Endothelial cell of umbilical vein (primary cell): ENCODE data around the gene RPS18. TPM values are rescaled to one million over a fixed set of nuclear protein-coding genes. Genes with fewer than 3 reads are reported as not detected.

Experiments used
- BruUV-seq: library from RNA; stranded (reverse); fragments of 400-500 nt; replicated peaks from 2 replicates; lab custom pipeline; 2021; lab: Mats Ljungman, UMichigan
- CTCF ChIA-PET: fragments of 300-600, 350-600 bp; sonication (Branson Sonifier 250); formaldehyde crosslinking; loops from one replicate; lab custom pipeline; 2021; ENCODE audit warnings: antibody characterized with exemption, inconsistent platforms; lab: Charles Lee
- POLR2A ChIA-PET: fragments of 300-600, 350-600 bp; sonication (Branson Sonifier 250); formaldehyde crosslinking; loops from one replicate; lab custom pipeline; 2021; ENCODE audit warnings: antibody characterized with exemption, inconsistent platforms; lab: Charles Lee
- DNase-seq: peaks from one replicate; pipeline ENCODE4 v3.0.0-alpha.2; 2011; ENCODE audit warnings: low read depth, low spot score
- FAIRE-seq: peaks from 2 replicates; lab custom pipeline; 2011; peaks lifted over from hg19 to GRCh38; lab: Jason Lieb, UNC
- H2AFZ ChIP-seq: 2 replicates; pipeline ENCODE4 v1.6.0; 2012; ENCODE audit warnings: low read depth, low read length, control low read depth, inconsistent platforms
- H3K27ac ChIP-seq: 2 replicates; pipeline ENCODE4 v1.5.1; 2011; ENCODE audit warnings: low read depth, mild to moderate bottlenecking, control low read depth, low read length, moderate library complexity; ENCODE audit not compliant: insufficient read depth
- H3K27me3 ChIP-seq, 2 experiments: 2 replicates each; pipeline versions ENCODE4 v1.6.0 to v1.6.1; 2011; ENCODE audit warnings: low read length in 2 of 2, mixed read lengths in 1 of 2; ENCODE audit not compliant: control insufficient read depth in 2 of 2, insufficient read depth in 2 of 2
- H3K36me3 ChIP-seq, 2 experiments: 2 replicates in 1 of 2; 3 replicates in 1 of 2; pipeline ENCODE4 v1.5.1; 2011; ENCODE audit warnings: low read length in 2 of 2, mild to moderate bottlenecking in 1 of 2, moderate library complexity in 1 of 2; ENCODE audit not compliant: control insufficient read depth in 2 of 2, insufficient read depth in 2 of 2; ENCODE audit errors: extremely low read depth in 1 of 2
- H3K4me1 ChIP-seq: 3 replicates; pipeline ENCODE4 v1.5.1; 2011; ENCODE audit warnings: mild to moderate bottlenecking, low read length; ENCODE audit not compliant: control insufficient read depth, insufficient read depth; ENCODE audit errors: extremely low read depth
- H3K4me2 ChIP-seq: 2 replicates; pipeline ENCODE4 v1.6.1; 2011; ENCODE audit warnings: low read length, control low read depth, mixed read lengths; ENCODE audit not compliant: insufficient read depth
- H3K4me3 ChIP-seq, 3 experiments: fragments of 200-600 bp in 1 of 3; sonication (generic), shearing (Covaris generic) in 1 of 3; replicated peaks in 1 of 3; 2 replicates each; pipeline ENCODE4 v1.5.1; 2011 to 2016; ENCODE audit warnings: control low read depth in 3 of 3, low read length in 3 of 3, mild to moderate bottlenecking in 2 of 3, inconsistent platforms in 1 of 3, low read depth in 1 of 3, moderate library complexity in 1 of 3; ENCODE audit not compliant: insufficient read depth in 1 of 3
- H3K79me2 ChIP-seq: 2 replicates; pipeline ENCODE4 v1.6.0; 2012; ENCODE audit warnings: low read length, inconsistent platforms; ENCODE audit not compliant: control insufficient read depth, insufficient read depth
- H3K9ac ChIP-seq: replicated peaks from 2 replicates; pipeline ENCODE3; 2011; ENCODE audit warnings: low read length, control low read depth; ENCODE audit not compliant: insufficient read depth; ENCODE audit errors: extremely low read depth
- H3K9me1 ChIP-seq: replicated peaks from 3 replicates; pipeline ENCODE4 v1.6.0; 2011; ENCODE audit warnings: mild to moderate bottlenecking, low read length; ENCODE audit not compliant: control insufficient read depth, insufficient read depth; ENCODE audit errors: extremely low read depth
- H3K9me3 ChIP-seq: replicated peaks from 2 replicates; pipeline ENCODE4 v1.5.1; 2012; ENCODE audit warnings: low read length, inconsistent platforms; ENCODE audit not compliant: control insufficient read depth, insufficient read depth
- H4K20me1 ChIP-seq: replicated peaks from 2 replicates; pipeline ENCODE3; 2011; ENCODE audit warnings: mild to moderate bottlenecking, low read length; ENCODE audit not compliant: control insufficient read depth, insufficient read depth; ENCODE audit errors: extremely low read depth
- CTCF ChIP-seq, 2 donors: IDR thresholded peaks; 1 replicate in 1 of 2; 2 replicates in 1 of 2; pipeline ENCODE4 v1.5.1; 2011; ENCODE audit warnings: low read length in 2 of 2, mild to moderate bottlenecking in 2 of 2, moderate library complexity in 2 of 2, control low read depth in 1 of 2, inconsistent platforms in 1 of 2, low read depth in 1 of 2; ENCODE audit not compliant: insufficient read depth in 1 of 2; ENCODE audit errors: extremely low read depth in 1 of 2
- EZH2 ChIP-seq: IDR thresholded peaks from 2 replicates; pipeline ENCODE4 v1.6.1; 2012; ENCODE audit warnings: borderline replicate concordance, low read depth, mild to moderate bottlenecking, moderate library complexity, low read length, inconsistent platforms; ENCODE audit not compliant: severe bottlenecking
- FOS ChIP-seq: IDR thresholded peaks from 2 replicates; pipeline ENCODE4 v1.6.1; 2011; ENCODE audit warnings: mild to moderate bottlenecking, low read length, moderate library complexity, borderline replicate concordance; ENCODE audit not compliant: insufficient read depth
- GATA2 ChIP-seq: IDR thresholded peaks from 2 replicates; pipeline ENCODE4 v1.7.0; 2011; ENCODE audit warnings: low read depth, mild to moderate bottlenecking, moderate library complexity, mixed read lengths, low read length; ENCODE audit not compliant: insufficient read length, insufficient read depth
- JUN ChIP-seq: IDR thresholded peaks from 2 replicates; pipeline ENCODE4 v1.6.1; 2011; ENCODE audit warnings: borderline replicate concordance, low read depth; ENCODE audit not compliant: insufficient read length, insufficient read depth
- MAX ChIP-seq: IDR thresholded peaks from 2 replicates; pipeline ENCODE4 v1.6.1; 2011; ENCODE audit not compliant: insufficient read depth, insufficient read length
- MYC ChIP-seq: IDR thresholded peaks from one replicate; pipeline ENCODE4 v1.6.1; 2011; ENCODE audit warnings: mild to moderate bottlenecking, low read depth, low read length
- POLR2A ChIP-seq: IDR thresholded peaks from 2 replicates; pipeline ENCODE4 v1.6.1; 2012; ENCODE audit warnings: low read depth, mild to moderate bottlenecking, control low read depth, low read length
- POLR2AphosphoS5 ChIP-seq: IDR thresholded peaks from 2 replicates; pipeline ENCODE4 v1.6.1; 2012; ENCODE audit warnings: low read depth, mild to moderate bottlenecking, control low read depth, low read length, moderate library complexity; ENCODE audit not compliant: insufficient read depth
- dilution Hi-C: fragments of 300-500 bp; cut with MboI; formaldehyde crosslinking; loops from one replicate; pipeline ENCODE4 v1.15.0; 2019; ENCODE audit warnings: low sequenced_read_pairs; ENCODE audit not compliant: extremely low pct_ligation_motif_present
- intact Hi-C: fragments of 100-400 bp; cut with micrococcal nuclease; formaldehyde crosslinking; loops from one replicate; pipeline ENCODE4 v1.10.0; 2022
- polyA plus RNA-seq, 4 experiments: library from polyadenylated mRNA; depleted of rRNA in 3 of 4; stranded (reverse) in 3 of 4; unstranded in 1 of 4; fragments of >200 nt; gene quantifications; 2 replicates each; pipeline versions ENCODE4 v1.2.1 to v1.2.3, GENCODE V29; 2011 to 2012; ENCODE audit warnings: missing spikeins in 1 of 4
- total RNA-seq: library from RNA; stranded (reverse); gene quantifications from 2 replicates; pipeline ENCODE4 v1.2.3, GENCODE V29; 2021

RPS18 gene
- total and polyA plus RNA-seq, 2 donors (not counting 3 experiments of a cell fraction or from before 2014, with no cell fraction given): 2,336 to 5,541 TPM

- DNase-seq (no peak), FAIRE-seq (no peak)
- no peaks in the 10 kb centered on the region for H4K20me1 ChIP-seq
- BruUV-seq: no TSS peak
- no peak overlapping the region for H2AFZ ChIP-seq
- H3K9ac ChIP-seq: no peak overlapping the region
- no peak overlapping the region for H3K4me3 ChIP-seq
- H3K4me2 ChIP-seq: no peak overlapping the region
- no peaks in the 10 kb centered on the region for H3K4me1 ChIP-seq
- TF ChIP-seq POLR2AphosphoS5 (no peak), FOS (no peak), CTCF (IDR thresholded peaks at IDR 0.05; ENCODE audit: extremely low read depth in 1 of 2, insufficient read depth in 1 of 2, low read depth in 1 of 2, low read length in 2 of 2) (no peak), GATA2 (no peak), MYC (no peak), POLR2A (no peak), JUN (no peak), MAX (no peak), EZH2 (no peak)
- intact Hi-C loops (no loop called here), dilution Hi-C loops (no loop called here)
- H3K79me2 ChIP-seq: no peaks in the 10 kb centered on the region
- ChIA-PET POLR2A (no interaction called here), CTCF (interaction anchor here (1.1 to 7.7 kb wide), 5 partner anchors 8 to 251 kb away, joined by 3 to 43 read pairs (median 4); no protein-coding TSS in a partner anchor)
- no peaks in the 10 kb centered on the region for H3K9me1 ChIP-seq
- peaks cover 18 to 26% of the 10 kb centered on the region in 2 experiments for H3K27me3 ChIP-seq
- H3K36me3 ChIP-seq: no peaks in the 10 kb centered on the region
- no peaks in the 10 kb centered on the region for H3K9me3 ChIP-seq
- H3K27ac ChIP-seq: no peak overlapping the region
Measured at GRCh38 chr6:33235221-33235634, 36.6 kb upstream of the RPS18 start.
